HG03469 (cell line): ENCODE measurements around the gene PSMD6.

ENCODE experiments used
- ATAC-seq: cut with Tn5 transposase; IDR thresholded peaks from one replicate; pipeline ENCODE4 v1.9.1; 2021; ENCODE audit warnings: mild to moderate bottlenecking, moderate library complexity, moderate number of reproducible peaks; ENCODE audit not compliant: unreplicated experiment

PSMD6 gene

DNA sequence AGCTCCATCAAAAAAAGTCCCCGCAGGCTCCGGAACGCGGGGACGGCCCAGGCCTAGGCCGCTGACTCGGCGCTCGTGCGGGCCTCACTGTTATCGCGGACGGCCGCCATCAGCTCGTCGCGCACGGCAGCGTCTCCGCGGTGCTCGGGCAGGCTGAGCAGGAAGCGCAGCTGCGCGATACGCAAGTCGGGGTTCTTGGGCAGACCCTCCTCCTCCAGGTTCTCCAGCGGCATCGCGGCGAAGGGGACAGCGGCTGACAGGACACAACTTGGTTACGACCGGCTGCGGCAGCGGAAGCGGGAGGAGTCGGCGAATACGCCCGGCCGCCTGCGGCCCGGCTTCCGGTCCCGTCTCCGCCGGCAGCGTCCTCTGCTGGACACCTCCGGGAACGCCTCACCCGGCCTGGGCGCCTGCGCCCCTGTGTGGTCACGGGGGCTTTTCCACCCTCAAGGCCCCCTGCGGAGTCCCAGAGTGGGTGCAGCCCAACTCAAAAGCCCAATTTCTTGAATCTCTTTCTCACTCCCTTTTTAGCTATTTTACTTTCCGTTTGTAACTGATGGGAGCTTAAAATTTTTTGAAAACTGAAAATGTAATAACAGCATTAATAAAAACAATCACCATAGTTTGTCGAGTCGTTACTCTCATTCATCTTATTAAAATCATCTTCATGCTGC is at the start of gene PSMD6:
Gene PSMD6 (minus strand): TSS at position 308 of the 674 bp plus-strand sequence. CDS start 75 bp downstream, at position 233.
- ATAC-seq, result peak; percentile 97

DNA sequence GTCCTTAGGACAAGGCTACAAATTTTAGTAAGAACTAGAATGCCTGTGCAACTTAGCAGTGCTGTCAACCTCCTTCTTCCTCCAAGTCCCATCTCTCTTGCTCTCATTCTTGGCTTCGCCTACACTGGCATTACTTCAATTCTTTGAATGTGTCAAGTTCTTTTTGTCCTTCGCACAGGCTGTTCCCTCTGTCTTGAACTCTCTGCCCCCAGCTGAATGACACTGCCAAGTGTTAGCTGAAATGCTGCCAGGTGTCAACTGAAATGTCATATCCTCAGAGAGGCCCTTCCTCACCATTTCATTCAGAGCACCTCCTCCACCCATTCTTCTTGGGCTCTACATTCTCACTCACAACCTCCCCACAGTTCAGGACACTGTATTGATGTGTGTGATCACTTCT is 48.8 kb upstream of the PSMD6 start:
- ATAC-seq, result no peak

DNA sequence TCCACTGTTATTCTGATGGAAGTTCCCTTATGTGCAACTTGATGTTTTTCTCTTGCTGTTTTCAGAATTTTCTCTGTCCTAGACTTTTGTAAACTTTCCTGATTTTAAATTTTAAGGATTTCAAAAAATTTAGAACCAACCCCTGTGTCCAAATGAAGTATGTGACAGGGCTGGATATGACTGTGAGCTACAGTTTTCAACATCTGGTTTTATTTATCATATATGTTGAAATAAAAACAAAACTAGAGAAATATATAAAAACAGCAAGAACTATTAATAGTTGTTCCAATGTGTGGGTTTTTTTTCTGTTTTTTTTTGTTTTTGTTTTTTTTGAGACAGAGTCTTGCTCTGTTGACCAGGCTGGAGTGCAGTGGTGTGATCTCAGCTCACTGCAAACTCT is 47.4 kb upstream of the PSMD6 start:
- no peak for ATAC-seq

DNA sequence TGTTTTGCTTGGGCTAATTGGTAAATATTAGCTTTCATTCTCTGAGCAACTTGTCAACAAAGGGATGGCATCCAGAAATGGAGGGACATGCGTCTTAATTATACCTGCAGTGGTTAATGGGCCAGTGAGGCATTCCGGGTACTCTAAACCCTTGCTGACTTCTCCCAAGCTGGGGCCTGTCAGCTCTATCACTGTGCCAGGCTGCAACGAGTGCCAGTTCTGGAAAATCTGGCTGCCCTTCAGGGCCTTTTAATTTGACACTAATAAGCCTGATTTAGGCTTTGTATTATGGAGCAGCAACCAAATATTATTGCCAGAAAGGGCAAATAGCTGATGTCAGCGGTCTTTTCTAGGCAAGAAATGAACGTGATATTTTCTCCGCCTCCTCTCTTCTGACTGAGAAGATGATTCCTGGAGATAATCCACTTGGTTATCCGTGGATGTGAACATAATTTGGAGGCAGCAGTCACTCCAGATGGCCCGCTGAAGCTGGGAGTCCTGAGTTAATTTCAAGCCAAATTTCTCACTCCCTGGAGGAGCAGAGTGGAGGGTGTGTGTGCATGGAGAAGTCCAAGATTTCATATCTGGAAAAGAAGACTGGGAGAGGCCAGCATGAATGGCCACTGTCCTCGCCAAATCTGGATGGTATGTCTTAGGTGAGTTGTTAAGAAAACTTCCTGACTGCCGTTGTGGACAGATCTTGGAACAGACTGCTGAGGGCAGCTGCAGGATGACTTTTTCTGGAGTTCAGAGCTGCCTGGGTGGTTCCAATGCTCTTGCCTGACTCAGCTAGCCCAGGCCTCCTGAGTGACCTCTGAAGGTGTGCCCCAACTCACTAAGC is 44.4 kb upstream of the PSMD6 start:
- ATAC-seq, result no peak

DNA sequence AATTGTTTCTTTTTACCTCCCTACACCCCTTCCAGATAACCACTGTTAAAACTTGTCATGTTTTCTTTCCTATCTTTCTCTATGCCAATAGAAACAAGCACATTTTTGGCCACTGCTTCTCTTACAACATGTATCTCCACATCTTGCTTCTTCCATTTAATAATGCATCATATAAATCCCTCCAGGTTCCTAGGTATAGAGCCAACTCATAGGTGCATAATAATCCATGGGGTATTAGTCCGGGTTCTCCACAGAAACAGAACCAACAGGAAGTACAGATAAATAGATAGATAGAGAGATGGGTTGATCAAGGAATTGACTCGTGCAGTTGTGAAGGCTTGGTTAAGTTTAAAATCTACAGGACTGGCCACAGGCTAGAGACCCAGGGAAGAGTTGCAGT is 41.5 kb upstream of the PSMD6 start:
- no peak for ATAC-seq

DNA sequence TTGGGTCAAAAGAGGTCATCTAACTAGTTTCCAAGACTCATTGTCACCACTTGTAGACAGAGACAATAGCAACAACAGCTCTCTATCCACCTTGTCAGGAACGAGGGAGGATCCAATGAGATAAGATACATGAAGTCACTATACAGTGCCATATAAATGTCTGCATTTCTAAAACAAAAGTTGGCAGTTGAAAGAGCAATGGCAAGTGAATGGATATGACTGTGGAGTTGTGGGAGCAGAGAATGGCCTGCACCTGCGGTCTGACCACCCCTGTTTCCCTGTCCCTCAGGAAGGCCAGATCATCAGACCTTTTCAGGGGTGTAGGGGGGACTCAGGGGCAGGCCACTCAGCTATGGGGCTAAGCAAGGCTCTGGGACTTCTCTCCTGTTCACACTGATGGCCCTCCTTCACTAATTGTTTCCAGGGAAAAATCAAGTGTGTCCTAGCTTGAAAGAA is 40.7 kb upstream of the PSMD6 start:
- no peak for ATAC-seq

DNA sequence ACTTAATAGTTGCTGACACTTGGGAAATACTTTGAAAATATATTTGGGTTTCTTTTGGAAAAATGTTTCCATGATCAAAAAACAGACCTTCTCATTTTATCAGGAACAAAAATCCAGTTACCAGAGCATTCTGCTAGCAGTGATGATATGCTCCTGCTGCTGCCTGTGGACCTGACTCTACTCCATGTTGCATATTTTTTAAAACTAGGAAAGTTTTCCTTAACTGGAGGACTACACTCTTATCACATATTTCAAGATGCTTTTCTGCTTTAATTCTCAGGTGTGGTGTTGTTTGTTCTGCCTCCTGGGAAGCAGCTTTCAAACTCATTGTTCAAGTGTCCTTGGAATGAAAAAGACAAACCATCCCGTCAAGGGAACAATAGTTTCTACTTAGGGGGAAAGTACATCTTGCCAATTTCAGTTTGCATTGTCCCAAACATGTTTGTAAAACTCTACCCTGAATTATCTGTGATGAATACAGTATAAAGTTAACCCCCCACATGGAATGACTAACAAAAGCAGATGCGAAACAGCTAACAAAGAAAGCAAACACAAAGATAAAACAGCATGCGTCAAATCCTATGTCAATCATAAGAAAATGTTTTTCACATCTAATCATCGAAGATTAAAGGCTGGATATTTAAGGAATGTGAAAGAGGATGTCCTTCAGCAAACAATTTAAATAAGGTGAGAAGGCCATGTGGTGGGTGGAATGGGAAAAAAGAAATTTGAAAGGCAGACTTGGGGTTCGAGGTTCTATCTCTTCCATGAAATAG is 40.1 kb upstream of the PSMD6 start:
- no peak for ATAC-seq

DNA sequence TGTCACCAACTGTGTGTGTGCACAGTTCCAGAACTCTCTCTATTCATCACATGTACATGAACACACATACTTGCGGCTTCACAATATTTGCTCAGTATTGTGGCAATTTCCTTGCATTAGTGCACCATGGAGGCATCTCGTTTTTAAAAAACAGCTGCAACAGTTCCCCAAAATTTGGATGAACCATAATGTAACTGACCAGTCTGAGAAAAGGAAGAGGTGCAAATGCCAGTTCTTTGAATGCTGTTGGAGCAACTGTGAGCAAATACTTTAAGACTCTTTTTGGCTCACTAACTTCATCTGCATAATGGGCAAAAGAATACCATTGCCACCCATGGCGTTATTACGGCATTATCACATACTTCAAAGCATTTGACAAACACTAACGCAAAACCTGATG is 38.3 kb upstream of the PSMD6 start:
- ATAC-seq, result no peak

DNA sequence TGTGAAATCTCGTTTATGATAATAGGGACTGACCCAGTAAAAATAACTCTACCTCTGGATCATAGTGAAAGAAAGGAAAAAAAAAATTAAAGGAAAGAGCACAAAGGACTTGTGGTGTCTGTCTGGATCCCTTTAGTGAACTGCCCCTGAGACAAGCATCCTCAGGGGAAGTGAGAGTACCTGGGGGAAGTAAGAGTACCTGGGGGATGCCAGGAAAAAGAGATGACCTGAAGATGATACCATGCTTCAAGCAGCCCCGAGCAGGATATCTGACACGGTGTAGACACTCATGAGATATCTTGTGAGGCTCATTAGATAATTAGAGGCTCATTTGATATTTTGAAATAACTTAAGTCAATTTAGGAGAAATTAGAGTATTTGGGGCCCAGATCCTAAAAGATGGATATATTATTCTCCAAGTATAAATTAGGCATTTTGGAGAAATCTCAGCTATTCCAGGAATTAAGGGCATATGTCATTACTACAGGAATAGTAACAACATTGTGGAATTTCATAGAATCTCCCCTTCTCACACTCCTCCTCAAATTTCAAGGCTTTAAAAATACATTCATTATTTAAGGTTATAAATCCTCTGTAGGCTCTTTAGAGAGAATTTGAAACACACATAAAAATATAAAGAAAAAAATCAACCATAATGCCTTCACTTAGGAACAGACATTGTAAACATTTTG is 36.3 kb upstream of the PSMD6 start:
- no peak for ATAC-seq

DNA sequence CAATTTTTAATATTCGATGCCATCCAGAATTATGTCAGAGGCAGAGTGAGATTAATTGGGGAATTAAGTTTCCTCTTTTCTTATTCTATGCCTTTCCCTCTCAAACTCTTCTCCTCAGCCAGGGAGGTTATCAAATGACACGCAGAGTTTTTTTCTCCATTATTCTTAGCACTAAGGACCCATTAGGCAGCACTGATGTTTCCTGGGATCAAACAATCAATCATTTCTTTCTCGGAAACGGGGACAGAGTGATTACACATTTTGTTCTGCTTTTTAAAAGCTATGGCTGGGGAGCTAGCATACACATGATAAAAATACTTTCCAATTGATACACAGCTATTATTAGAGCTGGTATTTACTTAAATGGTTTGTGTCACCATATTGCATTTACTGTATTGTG is 35.3 kb upstream of the PSMD6 start:
- no peak for ATAC-seq

DNA sequence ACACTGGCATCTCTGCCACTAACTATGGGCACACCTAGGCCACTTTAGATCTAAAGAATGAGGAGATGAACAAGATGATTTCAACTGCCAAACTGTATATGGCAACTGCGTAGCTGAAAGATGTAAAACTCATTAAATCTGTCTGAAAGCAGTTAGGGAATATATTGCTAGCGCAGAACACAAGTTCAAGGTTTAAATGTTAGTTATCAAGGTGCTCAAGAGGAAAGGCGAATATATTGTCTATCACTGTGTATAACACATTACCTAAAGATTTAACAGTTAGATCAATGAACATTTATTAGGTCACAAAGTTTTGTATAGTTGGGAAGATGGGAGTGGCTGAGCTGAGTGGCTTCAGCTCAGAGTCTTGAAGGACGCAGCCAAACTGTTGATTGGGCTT is 33.9 kb upstream of the PSMD6 start:
- no peak for ATAC-seq

DNA sequence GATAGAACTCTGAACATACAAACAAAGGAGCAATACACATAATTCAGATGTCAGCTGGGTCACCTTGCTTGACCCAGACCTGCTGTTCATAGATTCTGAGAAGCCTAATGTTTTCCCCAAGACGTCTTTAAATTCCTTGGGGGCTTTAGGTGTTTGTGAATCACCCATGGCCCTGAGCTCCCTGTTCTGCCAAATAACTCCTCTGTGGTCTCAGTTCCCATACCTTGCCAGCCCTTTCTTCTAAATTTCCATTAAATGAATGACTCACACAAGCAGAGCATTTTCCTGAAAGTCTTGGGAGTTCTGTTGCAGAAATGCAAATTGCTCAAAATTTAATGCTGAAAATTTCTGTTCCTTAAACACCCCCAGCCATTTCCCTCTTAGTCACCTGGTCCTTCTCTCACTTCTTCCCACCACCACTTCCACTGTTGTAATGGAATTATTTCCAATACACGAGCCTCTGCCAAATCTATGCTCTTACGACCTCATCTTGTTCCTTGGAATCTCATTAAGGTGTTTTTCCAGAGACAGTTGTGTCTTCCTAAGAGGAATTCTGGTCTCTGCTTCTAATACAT is 33.4 kb upstream of the PSMD6 start:
- no peak for ATAC-seq

DNA sequence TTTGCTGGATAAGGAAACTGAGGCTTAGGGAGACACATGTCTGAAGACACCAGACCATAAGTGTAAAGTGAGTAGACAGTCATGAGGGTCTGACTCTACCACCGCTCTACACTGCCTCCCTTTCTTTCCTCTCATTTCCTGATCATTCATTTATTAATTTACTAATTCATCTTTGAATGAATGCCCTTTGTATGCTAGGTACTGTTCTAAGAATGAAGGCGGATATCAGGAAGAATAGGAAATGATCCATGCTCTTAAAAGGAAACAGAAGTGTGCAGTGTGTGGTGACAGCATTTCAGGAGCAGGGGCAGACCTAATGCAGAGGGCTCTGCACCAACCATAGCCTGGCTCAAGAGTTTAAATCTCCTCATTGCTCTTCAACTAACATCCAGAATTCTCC is 31.8 kb upstream of the PSMD6 start:
- no peak for ATAC-seq

DNA sequence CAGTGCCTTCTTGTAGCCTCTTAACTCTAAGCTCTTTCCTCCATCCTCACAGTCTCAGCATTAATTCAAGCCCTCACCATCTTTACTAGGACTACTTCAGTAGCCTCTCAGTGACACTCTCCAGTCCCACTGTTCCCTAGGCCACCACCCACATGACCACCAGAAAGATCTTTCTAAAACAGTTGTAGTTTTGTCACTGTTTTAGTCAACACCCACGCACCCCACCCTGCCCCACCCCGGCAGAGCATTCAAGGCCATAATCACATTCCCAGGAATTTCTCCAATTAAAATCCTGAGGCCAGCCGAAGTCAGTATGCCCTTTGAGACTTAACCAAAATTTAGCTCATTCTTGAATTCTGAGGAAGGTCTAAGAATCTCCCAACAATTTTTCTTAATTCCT is 31.2 kb upstream of the PSMD6 start:
- no peak for ATAC-seq

DNA sequence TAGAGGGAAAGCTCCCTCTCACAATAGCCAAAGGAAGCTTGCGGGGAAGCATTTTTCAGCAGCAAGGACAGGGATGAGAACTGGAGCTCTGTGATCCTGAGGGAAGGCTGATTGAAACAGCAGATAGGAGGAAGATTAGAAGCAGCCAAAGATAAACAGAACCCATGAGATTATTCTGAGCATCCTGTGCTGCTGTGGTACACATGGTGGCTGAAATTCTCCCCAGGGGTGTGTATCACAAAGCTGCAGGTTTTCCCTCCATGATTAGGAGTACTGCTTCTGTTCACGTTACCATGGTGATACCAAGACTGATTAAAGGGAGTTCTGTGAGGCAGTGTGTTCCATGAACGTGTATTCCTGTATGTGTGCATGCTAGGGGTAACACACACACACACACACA is 30.3 kb upstream of the PSMD6 start:
- no peak for ATAC-seq

DNA sequence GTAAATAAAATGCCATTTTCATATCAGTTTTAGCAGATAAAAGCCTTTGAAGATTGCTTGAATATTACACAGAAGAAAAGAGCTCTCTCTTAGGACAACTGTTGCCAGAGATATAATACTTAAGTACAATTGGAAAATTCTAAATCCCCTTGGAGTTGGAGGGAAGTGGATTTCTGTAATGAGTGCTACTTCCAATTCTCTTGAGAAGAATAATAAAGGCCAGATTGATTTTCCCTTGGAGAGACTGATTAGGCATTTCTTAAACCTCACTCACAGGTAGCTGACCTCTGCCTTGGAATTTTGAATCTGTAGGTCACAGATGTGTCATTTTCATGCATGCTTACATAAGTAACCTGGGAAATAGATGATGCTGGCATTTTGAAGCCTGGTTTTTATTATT is 29.8 kb upstream of the PSMD6 start:
- ATAC-seq, result no peak

DNA sequence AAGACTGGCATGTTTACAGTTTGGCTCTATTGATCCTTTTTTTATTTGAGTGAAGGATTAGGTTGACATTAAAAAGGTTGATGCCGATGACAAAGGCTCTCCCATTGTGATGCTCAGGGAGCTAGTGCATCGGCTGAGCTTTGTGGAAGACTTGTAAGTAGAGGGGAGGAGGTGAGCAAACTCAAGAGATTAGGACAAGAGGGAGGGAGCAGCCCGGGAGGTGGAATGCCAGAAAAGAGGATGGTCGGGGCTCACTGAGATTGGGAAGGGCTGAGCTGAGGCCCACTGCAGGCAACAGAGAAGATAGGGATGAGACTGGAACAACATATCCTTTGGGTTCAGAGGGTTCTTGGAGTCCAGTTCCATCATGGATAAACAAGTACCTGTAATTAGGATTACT is 26.5 kb upstream of the PSMD6 start:
- ATAC-seq, result no peak

DNA sequence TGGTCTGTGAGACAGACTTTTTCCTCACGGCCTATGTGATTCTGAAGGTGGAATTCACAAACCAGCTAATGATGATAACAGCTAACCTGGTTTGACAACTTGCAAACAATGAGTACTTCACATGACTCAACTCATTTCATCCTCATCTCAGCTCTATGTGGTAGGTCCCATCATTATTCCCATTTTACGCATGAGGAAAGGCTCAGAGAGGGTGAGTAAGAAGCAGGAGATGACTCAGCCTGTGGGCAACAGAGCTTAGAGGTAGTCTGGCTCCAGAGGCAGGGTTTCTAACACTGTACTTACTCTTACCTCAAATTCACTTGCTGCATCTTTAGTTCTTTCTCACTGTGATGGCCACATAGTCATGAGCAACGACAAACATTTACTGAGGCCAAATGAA is 25.8 kb upstream of the PSMD6 start:
- no peak for ATAC-seq

DNA sequence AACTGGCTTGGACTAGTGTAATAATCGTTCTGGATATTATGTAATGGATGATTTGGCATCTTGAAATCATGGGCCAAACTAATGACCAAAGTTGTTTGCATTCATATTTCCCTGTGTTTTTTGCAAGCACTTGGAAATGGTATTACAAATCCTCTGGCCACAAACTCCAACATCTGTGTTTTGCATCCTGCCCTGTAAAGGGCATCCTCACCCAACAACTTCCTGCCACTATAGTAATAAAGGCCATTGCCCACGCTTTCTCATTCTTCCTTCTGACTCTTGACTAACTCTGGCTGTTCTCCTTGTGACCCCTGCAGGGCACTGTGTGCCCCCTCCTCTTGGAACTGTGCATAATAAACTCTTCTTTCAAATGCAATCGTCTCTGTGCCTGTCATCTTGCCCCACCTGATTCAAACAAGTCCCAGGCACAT is 25.4 kb upstream of the PSMD6 start:
- no peak for ATAC-seq

DNA sequence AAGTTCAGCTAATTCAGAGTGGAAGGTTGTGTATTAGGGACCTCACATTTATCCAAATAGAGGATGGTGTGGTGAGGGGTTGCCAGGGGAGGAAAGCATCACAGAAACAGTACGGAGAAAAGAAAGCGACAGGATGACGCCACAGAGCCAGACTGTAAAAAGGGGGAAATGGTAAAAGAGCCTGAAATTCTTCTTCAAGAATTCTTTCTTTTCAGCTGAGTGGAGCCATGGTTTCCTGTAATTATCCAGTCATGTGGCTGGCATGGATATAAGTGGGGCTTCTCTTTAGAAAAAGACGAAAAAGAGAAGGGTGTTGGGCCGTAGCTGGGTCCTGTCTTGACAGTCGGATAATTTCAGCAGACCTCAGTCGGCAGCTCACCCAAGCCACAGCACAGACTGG is 24.5 kb upstream of the PSMD6 start:
- ATAC-seq, result no peak
